G401 (cell line): ENCODE results near the gene ALOX12B. TPM values are rescaled to one million over a fixed set of nuclear protein-coding genes. Genes with fewer than 3 reads are reported as not detected.
"Not testable (repeated sequence)": the region's sequence is repeated elsewhere in the genome, so short reads cannot be mapped to it uniquely, and the experiment has no call there.

ENCODE experiments used
- DNase-seq: peaks from one replicate; pipeline ENCODE4 v3.0.0-alpha.2; 2015; ENCODE audit warnings: low spot score
- in situ Hi-C: cut with HindIII; loops from 2 replicates; pipeline ENCODE4 v1.10.0; 2016; ENCODE audit warnings: low sequenced_read_pairs, mixed read lengths
- total RNA-seq: library from RNA; depleted of rRNA; stranded (reverse); fragments of >200 nt; shearing (Covaris generic); gene quantifications from 2 replicates; pipeline ENCODE4 v1.2.3, GENCODE V29; 2014; rRNA removed

The ALOX12B gene
- total RNA-seq, 1 experiment from 2014 or later = not detected

- in situ Hi-C loops = no loop called here
- DNase-seq = no peak
These were observed 58.4 kb downstream of the ALOX12B start for GRCh38 chr17:8029121-8029520.

- no peak for DNase-seq
- in situ Hi-C loops = no loop called here
These were observed 62.2 kb downstream of the ALOX12B start for GRCh38 chr17:8025176-8025911.

- DNase-seq, in situ Hi-C loops: not testable (repeated sequence)
These were observed 63.4 kb downstream of the ALOX12B start for GRCh38 chr17:8024161-8024560.

Other genes with a start within 250 kb of the ALOX12B start
- gene TMEM88, start 232.7 kb downstream of the ALOX12B start, total RNA-seq = 0.37 TPM in 1 of 2 replicates, not detected in the other
- gene NAA38, start 230.2 kb downstream of the ALOX12B start, total RNA-seq = 97.3 and 101 TPM in 2 replicates
- gene CYB5D1, start 229.7 kb downstream of the ALOX12B start, total RNA-seq = 8.5 and 10.0 TPM in 2 replicates
- gene CHD3, start 198.9 kb downstream of the ALOX12B start, total RNA-seq = 34.1 and 41.5 TPM in 2 replicates
- 3.5 and 16.7 TPM in 2 replicates for gene RNF227, start 171.4 kb downstream of the ALOX12B start, total RNA-seq
- 0.49 TPM in 1 of 2 replicates, not detected in the other for gene KCNAB3, start 157.9 kb downstream of the ALOX12B start, total RNA-seq
- 6.1 and 7.8 TPM in 2 replicates for gene TRAPPC1, start 155.8 kb downstream of the ALOX12B start, total RNA-seq
- gene CNTROB, start 155.5 kb downstream of the ALOX12B start, total RNA-seq = 25.4 and 29.3 TPM in 2 replicates
- gene GUCY2D, start 85.1 kb downstream of the ALOX12B start, total RNA-seq = 0.06 TPM in 1 of 2 replicates, not detected in the other
- gene ALOX15B, start 48.7 kb downstream of the ALOX12B start, total RNA-seq = not detected in 2 replicates
- 0.85 TPM in 1 of 2 replicates, not detected in the other for gene ALOXE3, start 30.8 kb upstream of the ALOX12B start, total RNA-seq
- gene HES7, start 36.4 kb upstream of the ALOX12B start, total RNA-seq = 1.1 and 3.9 TPM in 2 replicates
- 29.0 and 34.0 TPM in 2 replicates for gene PER1, start 64.7 kb upstream of the ALOX12B start, total RNA-seq
- 1.0 and 1.4 TPM in 2 replicates for gene VAMP2, start 75.2 kb upstream of the ALOX12B start, total RNA-seq
- 37.8 and 60.6 TPM in 2 replicates for gene TMEM107, start 88.7 kb upstream of the ALOX12B start, total RNA-seq
- gene BORCS6, start 102.5 kb upstream of the ALOX12B start, total RNA-seq = 24.3 and 25.6 TPM in 2 replicates
- 162 and 166 TPM in 2 replicates for gene AURKB, start 122.9 kb upstream of the ALOX12B start, total RNA-seq
- gene CTC1, start 160.3 kb upstream of the ALOX12B start, total RNA-seq = 15.0 and 22.9 TPM in 2 replicates
- gene PFAS, start 161.6 kb upstream of the ALOX12B start, total RNA-seq = 133 and 173 TPM in 2 replicates
- gene RANGRF, start 201.0 kb upstream of the ALOX12B start, total RNA-seq = 54.4 and 65.3 TPM in 2 replicates
- gene SLC25A35, start 207.7 kb upstream of the ALOX12B start, total RNA-seq = 0.68 and 1.7 TPM in 2 replicates
- 4.6 and 5.6 TPM in 2 replicates for gene ARHGEF15, start 222.5 kb upstream of the ALOX12B start, total RNA-seq